NCI-H748 (cell line): ENCODE results near the gene NECAB2.

Experiments used
- DNase-seq: peaks from one replicate; lab custom pipeline; 2025; ENCODE audit not compliant: unreplicated experiment; lab: John Stamatoyannopoulos, UW

The NECAB2 gene

GRCh38 chr16:83965444-83966152, 2.4 kb upstream of the NECAB2 start:
- no peak for DNase-seq

GRCh38 chr16:83966153-83966696, 1.8 kb upstream of the NECAB2 start:
- DNase-seq: no peak

DNA sequence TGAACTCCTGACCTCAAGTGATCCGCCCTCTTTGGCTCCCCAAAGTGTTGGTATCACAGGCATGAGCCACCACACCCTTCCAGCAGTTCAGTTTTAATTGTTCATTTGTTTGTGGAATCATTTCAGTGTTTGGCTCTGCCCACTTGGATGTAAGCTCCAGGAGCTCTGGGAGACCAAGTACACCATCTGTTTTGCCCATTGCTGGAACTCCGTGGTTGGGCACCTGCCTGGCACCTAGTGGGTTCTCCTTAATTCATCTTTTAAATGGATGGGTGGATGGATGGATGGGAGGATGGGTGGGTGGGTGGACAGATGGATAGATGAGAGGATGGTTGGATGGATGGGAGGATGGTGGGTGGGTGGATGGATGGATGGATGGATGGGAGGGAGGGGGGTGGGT, 953 bp upstream of the NECAB2 start:
- no peak for DNase-seq

- peak; percentile 48 for DNase-seq
Measured at GRCh38 chr16:83968306-83968851, 335 bp downstream of the NECAB2 start.

DNA sequence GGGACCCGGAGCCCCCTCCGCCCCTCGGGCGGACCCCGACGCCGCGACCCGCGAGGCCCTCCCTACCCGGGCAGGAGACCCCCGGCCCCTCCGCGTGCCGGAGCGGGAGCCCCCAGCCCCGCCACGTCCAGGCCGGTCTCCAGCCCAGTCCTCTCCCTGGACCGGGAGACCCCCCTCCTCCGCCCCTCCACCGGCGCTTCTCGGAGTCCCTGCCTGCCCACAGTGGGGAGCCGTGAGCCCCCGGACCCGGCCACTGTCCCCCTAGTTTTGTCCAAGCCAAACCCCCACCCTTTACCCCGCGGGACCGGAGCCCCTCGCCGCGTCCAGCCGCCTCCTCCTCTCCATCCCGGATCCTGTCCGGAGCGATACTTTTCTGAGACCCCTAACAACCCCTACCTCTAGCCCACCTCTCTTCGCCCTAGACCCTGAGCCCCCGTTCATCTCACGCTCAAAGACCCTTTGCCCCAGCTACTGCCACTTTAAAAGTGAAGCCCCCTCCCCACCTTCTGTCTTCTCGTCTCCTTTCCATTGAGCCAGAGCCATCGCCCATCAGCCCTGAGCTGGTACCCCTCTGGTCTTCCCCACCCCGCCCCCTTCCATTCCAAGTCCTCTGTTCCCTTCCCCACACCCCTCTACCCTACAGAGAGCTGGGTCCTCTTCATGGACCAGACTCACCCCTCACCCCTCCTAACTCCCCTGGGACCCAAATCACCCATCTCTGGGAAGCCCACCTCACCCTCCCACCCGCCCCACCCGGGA, 1.0 kb downstream of the NECAB2 start:
- no peak for DNase-seq

DNA sequence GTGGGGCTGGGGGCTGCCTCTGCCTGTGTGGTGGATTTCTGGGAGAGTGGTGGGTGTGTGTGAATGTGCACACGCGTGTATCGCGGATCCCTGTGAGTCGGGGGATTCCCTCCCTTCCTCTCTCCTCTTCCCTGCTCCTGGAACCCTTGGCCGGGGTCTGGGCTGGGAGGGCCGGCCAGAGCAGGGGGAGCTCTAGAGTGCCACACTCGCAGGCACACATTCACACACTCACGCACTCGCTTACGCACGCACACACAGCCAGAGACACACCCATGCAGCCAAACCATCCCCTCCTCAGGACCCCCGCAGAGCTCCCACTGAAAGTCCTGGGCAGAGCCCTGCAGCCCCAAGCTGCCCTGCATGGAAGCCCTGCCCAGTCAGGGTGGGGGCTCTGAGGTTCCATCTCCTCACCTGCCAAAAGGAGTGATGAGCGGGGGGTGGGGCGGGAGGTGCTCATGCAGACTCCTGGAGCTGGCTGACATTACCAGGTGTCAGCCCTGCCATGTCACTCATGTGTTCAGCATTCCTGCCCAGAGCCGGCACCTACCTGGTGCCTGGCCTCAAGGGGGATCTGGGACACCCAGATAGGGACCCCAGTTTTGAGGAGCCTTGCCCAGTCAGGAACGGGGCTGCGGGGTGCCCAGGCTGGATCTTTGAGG, 1.9 kb downstream of the NECAB2 start:
- peak; percentile 17 for DNase-seq

- DNase-seq: no peak
Measured at GRCh38 chr16:83970430-83970815, 2.4 kb downstream of the NECAB2 start.

DNA sequence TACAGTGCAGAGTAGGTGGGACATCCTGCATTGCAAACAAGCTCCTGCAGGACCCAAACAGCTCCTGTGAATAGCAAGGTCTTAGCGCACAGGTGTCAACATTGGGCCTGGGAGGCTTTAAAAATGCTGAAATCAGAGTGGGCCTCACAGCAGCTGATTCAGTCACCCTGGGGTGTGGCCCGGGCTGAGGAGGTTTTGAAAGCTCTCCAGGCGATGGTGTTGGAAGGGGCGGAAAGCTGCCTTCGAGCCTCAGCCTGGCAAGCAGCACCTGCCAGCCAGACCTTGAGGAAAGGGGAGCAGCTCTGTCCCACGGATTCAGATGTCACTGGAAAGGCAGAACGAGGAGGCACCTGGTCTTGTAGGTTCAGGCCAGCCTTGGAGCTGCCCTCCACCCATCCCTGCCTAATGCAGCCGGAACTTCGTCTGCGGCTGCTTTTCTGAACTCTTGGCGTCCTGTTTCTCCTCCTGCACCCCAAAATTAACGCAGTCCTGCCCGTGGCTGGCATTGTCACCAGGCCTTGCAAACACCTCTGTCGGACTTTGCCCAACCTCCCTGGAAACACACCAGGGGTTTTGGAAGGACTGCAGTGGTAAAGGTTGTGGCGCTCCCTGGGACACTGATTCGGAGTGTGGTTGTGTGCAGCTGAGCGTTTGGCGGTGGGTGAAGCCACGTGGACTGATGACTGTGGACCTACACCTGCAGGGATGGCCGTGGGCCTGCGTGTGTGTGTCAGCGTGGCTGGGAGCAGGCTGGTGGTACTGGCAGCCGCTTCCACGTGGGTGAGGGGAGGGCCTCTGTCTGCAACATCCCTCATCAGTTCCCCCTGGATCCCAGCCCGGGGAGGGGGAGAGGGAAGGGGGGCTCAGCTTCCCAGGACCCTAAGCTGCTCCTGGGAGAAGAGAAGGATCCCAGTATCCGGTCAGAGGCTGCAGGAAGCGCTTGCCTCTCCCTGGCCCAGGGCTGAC, 3.4 kb downstream of the NECAB2 start:
- peak; percentile 29 for DNase-seq

DNA sequence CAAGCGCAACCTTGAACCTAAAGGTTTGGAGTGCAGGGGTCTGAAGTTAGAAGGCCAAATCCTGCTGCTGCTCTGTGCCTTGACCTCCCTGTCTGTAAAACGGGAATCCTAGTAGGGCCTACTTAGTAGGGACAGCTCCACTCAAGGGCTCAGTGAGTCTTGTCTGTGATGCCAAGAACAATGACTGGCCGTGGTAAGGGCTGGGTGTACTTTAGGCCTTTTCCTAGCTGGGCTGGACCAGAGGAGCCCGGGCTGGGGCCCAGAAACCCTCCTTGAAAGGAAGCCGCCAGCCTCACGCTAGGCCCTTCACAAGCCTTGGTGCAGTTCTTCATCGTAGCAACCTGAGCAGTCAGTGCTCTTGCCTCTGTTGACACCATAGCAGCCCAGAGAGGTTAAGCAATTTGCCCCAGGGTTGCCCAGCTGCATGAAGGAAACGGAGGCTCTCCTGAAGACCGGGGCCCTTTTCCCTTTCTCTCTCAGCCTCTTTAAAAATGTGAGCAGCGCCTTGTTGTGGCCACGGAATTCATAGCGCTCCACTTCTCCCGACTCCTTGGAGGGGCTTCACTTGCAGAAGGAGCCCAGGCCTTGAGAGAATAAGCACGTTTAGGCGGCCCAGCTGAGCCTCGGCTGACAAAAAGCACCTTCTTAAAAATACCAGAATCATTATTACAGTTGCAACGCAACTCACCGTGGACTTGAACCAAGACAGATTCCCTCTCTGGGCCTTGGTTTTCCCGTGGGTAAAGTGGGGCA, 4.4 kb downstream of the NECAB2 start:
- no peak for DNase-seq

- DNase-seq: no peak
Measured at GRCh38 chr16:83973077-83973476, 5.0 kb downstream of the NECAB2 start.

DNA sequence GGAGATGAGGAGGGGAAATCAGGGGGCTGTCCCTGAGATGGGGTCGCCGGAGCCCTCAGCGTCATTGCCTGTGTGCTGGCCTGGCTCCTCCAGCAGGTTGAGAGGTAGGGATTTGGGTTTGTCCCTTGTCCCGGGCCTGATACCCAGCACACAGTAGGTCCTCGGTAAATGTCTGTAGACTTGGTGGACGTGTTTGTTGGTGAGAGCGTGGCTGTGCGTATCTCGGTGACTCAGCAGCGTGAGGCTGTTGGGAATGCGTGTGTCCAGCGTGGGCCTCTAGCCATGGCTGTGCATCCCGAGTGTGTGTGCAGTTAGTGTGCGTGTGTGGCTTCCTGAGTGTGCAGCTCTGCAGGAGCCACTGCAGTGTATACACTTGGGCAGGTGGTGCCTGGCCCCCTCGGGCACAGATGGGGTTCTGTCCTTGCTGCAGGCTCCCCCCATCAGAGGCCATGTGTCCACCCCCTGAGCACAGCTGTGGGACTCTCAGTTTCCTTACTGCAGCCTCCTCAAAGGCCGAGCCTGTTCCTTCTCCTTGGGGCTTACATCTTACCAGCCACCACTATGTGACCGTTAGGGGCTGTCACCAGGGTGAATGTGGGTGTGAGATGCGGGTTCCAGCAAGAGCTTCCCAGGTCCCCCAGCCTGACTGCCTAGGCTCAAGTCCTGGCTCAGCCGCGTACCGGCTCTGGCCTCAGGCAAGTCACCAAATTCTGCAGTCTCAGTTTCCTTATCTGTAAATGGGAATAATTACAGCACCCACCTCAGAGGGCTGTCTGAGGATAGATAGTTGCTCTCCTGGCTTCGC, 5.7 kb downstream of the NECAB2 start:
- no peak for DNase-seq

DNA sequence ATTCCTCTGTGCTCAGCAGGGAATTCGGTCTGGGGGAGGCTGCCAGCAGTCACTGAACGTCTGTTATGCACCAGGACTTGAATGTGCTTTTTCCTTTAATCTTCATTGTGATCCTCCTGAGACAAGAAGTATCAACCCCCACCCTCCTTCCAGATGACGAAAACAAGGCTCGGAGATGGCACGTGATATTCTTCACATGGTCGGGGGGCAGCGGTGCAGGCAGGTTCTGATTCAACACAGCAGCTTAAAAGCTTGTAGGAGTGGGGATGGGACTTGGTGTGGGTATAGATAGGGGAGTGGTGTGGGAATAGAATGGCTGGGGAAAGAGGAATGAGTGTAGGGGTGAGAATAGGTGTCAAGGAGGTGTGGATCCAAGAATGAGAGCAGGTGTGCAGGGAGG, 6.4 kb downstream of the NECAB2 start:
- no peak for DNase-seq

- DNase-seq: no peak
Measured at GRCh38 chr16:83975590-83976260, 7.7 kb downstream of the NECAB2 start.

DNA sequence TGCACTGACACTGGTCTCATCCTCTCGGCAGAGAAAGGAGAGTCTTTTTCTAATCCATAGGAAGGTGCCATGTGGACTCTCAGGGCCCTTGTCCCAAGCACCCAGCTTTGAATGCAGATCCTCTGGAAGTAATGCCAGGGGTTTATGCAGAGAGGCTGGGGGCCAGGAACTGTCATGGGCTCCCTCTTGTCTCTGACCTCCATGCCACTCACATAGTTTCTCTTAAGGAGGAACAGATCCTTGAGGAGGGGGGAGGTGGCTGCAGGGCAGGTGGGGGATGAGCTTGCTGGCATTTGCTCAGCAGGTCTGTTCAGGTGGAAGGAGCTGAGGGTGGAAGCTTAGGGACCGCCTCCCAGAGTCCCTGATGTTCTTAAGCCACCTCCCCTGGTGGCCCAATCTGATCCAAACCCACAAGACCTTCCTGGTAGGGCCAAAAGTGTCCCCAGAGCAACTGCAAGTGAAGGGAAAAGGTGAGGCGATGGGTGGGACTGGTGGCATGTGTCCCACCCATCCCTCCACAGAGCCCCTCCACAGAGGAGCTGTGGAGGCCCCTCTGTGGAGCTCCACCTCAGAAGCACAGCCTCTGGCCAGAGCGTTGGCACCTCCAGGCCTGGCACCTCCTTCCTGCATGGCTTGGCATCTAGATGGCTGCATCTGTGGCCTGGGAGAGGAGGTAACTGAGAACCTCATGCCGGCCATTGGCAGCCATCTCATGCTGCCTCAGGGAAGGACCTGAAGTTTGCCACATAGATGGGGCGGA, 9.2 kb downstream of the NECAB2 start:
- no peak for DNase-seq

- no peak for DNase-seq
Measured at GRCh38 chr16:83978401-83978904, 10.4 kb downstream of the NECAB2 start.

- DNase-seq: no peak
Measured at GRCh38 chr16:83979441-83979840, 11.4 kb downstream of the NECAB2 start.

DNA sequence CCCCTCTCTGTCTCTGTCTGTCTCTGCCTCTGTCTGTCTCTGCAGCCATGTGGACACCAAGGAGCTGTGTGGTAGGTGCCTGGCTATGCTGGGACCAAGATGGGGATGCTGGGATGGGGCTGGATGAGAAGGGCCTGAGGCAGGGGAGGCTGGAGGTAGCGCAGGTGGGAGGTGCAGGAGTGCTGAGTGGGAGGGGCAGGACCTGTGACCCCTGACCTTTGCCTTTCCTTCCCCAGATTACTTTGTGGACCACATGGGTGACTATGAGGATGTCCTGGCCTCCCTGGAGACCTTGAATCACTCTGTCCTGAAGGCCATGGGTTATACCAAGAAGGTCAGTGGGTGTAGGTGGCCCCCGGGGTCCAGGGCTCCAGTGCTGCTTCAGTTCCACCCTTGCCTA, 12.8 kb downstream of the NECAB2 start:
- no peak for DNase-seq
